Right cardiac atrium (tissue), 5 donors: ENCODE measurements around the gene TEF. TPM values are rescaled to one million over a fixed set of nuclear protein-coding genes. Genes with fewer than 3 reads are reported as not detected.
A peak's percentile ranks its signal among the peaks of the same experiment; 100 is the strongest.

ENCODE experiments used
- ATAC-seq, 2 donors: fragments of 200-7000 bp; cut with Tn5 transposase; one replicate each; pipeline versions ENCODE4 v1.8.0 to v1.9.1; 2020; ENCODE audit warnings: moderate library complexity in 2 of 2, mild to moderate bottlenecking in 1 of 2
- DNase-seq, 3 donors: peaks; one replicate each; pipeline ENCODE4 v3.0.0-alpha.2; 2020
- H3K27ac ChIP-seq: one replicate; pipeline ENCODE4 v1.5.1; 2013; ENCODE audit warnings: mild to moderate bottlenecking, low read length, control low read depth, moderate library complexity
- H3K27me3 ChIP-seq: one replicate; pipeline ENCODE4 v1.6.1; 2013; ENCODE audit not compliant: control insufficient read depth, insufficient read depth
- H3K4me1 ChIP-seq: one replicate; pipeline ENCODE4 v1.6.1; 2013; ENCODE audit warnings: low read length; ENCODE audit not compliant: control insufficient read depth, insufficient read depth
- H3K4me3 ChIP-seq: one replicate; pipeline ENCODE4 v1.5.1; 2013; ENCODE audit warnings: low read length, control low read depth
- H3K9me3 ChIP-seq: one replicate; pipeline ENCODE4 v1.6.1; 2013; ENCODE audit warnings: low read length; ENCODE audit not compliant: control insufficient read depth
- whole genome bisulfite sequencing: extraction: QIAGEN DNeasy Blood & Tissue Kit; methylation state at CpG from one replicate; pipeline ENCODE4 v1.1.7; 2013; 5-methylcytosine and 5-hydroxymethylcytosine counted together
- intact Hi-C, 4 donors: fragments of 100-400 bp; cut with DNase I; formaldehyde crosslinking; loops; one replicate each; pipeline versions ENCODE4 v1.11.0 to v1.14.0; 2022 to 2023
- polyA plus RNA-seq: library from polyadenylated mRNA; stranded (reverse); fragments of 200-250 nt; gene quantifications from one replicate; pipeline ENCODE4 v1.2.3, GENCODE V29; 2013
- total RNA-seq, 4 donors: library from RNA; stranded (reverse); fragmentation: NEBNext Ultra II Directional; extraction: Animal tissue kit (Norgen Biotek cat#: 25700); gene quantifications; one replicate each; pipeline ENCODE4 v1.2.1, GENCODE V29; 2021
- donor health status: healthy with polysubstance abuse.
- donor health status: DM: no; HTN: yes; CAD: no.
- donor health status: DM: no; HTN: no; CAD: no.
- donor health status: DM: no; HTN: yes; CAD: no; lungs with severe emphysema.
- donor health status: DM: yes; HTN: yes; CAD: no.

Gene TEF
- total and polyA plus RNA-seq, 5 donors: 12.4 to 27.5 (median 22.1) TPM

DNA sequence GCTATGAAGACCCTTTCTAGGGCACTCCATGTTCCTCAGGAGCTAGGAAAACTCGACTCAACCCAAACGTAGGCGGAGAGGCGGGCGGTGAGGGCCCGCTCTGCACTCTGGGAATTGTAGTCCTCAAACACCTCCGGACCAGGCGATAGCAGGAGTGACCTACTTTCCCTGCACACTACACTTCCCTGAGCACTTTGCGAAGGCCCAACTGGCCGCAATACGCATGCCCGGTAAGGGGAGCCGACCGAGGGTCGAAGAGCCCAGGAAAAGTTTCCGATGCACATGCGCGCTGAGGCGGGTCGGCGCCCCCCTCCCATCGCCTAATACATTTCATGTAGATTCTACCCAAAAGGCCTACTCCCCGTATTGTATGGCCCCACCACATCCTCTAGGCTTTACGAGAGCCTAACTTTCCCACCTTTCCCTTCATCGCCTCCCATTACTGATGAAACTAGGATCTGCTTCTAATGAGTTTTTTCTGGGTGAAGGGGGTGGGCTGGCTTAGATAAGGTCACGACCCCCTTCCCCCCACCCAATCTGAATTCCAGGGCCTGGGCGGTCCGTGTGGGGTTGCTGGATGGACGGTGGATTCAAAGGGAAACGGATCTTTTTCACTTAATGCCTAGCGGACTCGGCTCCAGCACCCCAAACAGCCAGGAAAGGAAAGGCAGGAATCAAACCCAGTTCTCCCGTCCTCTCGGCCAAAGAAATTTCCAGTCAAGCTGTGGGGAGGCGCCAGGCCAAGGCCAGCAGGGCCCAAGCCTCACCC, 62.8 kb downstream of the TEF start:
- under 1% methylated on average over 35 of the region's 35 CpGs for WGBS
- ATAC-seq (peak; percentile 70 to 73), DNase-seq (peak; percentile 94 to 96 (median 96))
- Histone ChIP-seq H3K4me1 (peaks cover 3% of the 10 kb centered on the region), H3K27ac (peak overlapping the region; percentile 98), H3K4me3 (peak overlapping the region; percentile 93), H3K9me3 (no peaks in the 10 kb centered on the region), H3K27me3 (no peaks in the 10 kb centered on the region)
- intact Hi-C loops: no loop called here

DNA sequence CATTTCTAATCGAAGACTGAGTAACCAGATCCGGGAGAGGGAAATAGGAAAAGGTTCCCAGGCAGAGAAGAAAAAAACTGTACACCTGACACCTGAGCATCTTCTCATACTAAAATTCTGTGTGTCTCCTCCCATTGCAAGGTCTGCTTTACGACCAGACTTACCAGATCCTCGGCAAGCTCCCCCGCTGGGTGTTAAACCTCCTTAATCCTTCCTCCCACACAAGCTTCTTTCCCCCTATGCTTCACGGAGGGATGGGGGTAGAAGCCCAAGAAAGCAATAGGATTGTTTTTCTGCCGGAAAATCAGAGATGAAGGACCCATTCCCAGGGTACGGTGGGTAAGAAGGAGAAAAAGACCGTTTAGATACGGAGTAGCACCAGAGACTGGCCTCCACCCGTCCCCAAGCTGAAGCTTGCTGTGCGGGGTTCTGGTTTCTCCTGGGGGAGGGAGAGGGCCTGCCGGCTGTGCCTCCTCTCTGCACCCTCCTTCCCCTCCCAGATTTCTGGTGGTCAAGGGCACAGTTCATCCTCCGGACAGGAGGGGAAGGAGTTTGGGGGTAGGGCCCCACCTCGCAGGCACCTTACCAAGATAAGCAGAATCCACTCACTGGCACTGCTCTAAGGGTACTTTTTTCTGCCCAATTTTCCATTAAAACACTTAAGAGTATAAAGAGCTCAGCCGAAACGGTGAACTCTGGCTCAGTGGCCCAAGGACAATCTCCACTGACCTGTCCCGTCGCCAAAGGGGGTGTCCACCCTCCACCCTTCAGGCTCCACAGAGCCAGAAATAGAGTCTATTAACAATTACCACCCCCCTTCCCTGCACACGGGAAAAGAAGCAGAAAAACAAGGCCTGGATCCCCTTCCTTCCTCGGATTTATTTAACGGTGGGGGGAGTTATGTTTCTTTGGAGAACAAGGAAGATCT, 63.7 kb downstream of the TEF start:
- intact Hi-C loops: no loop called here
- DNase-seq: peak in 1 of 3 donors; percentile 78
- Histone ChIP-seq H3K27me3 (no peaks in the 10 kb centered on the region), H3K4me1 (no peaks in the 10 kb centered on the region), H3K9me3 (no peaks in the 10 kb centered on the region), H3K27ac (peak overlapping the region; percentile 98), H3K4me3 (peak overlapping the region; percentile 93)
- WGBS: under 1% methylated on average over 22 of the region's 22 CpGs
- no peak for ATAC-seq

DNA sequence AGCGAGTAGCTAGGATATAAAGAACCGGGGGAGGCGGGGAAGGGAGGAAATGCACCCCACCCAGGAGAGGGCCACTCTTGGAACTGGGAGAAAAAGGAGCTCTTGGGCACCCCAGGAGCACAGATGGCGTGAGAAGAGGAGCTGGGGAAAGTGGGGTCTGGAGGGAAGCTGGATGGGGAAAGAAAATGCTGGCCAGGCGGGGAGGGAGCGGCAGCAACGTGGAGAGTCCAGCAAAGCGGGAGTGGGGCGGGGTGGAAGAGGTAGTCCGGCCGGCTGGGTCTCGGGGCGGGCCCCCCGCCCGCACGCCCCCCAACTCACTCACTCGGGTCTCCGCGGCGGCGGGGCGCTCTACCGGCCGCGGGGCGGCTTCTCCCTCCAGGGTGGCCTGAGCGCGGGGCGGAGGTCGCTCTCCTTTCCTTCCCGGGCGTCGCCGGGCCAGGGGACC, 64.3 kb downstream of the TEF start:
- ATAC-seq (no peak), DNase-seq (peak; percentile 44 to 79 (median 77))
- intact Hi-C loops: no loop called here
- peak overlapping the region; percentile 98 for H3K27ac ChIP-seq
- H3K4me1 ChIP-seq: no peaks in the 10 kb centered on the region
- no peaks in the 10 kb centered on the region for H3K27me3 ChIP-seq
- WGBS: 1% methylated on average over 34 of the region's 34 CpGs
- peak overlapping the region; percentile 93 for H3K4me3 ChIP-seq
- no peaks in the 10 kb centered on the region for H3K9me3 ChIP-seq

DNA sequence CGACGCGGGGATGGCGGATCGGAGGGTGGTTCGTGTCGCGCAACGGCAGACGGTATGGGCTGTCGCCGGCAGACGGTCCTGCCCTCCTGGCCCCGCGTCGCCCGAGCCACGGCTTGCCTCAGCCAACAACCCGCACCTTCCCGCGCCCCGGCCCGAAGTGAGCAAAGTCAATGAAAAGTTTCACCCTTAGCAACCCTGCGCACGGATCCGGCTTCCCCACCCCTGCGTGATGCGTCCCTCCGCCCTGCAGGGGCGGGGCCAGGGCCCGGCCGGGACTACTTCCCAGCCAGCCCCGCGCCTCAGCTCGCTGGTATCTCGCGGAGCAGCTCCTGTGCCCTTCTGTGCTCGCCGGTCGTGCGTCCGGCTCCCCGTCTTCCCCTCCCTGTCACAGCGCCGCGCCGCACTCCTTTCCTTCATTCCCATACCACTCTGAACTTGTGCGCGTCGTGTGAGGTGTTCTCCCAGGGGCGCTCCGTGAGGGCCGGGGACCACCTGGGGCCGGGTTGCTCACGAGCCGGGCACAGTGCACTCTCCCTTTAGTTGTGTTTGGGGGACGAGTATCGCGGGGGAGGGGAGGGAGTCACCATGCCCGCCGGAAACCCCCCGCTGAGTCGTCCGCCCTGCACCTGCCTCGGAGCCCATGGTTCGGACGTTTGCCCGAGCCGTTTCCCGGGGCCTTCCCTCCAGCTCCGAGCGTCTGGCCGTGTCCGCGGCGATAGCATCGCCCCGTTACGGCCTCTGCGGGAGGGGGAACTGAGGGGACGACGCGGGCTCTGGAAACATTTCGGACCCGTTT, 65.1 kb downstream of the TEF start, which contains the start of gene TOB2:
Gene TOB2 (minus strand): TSS at position 163 of the 796 bp plus-strand sequence. CDS start 9,456 bp downstream, outside the sequence.
- ATAC-seq (peak; percentile 69 to 74), DNase-seq (peak; percentile 94 to 98 (median 97))
- Histone ChIP-seq H3K4me3 (peak within 1 kb of the TSS; percentile 93), H3K27ac (peak within 1 kb of the TSS; percentile 98), H3K4me1 (no peaks in the 10 kb centered on the region), H3K27me3 (no peaks in the 10 kb centered on the region), H3K9me3 (no peaks in the 10 kb centered on the region)
- intact Hi-C loops: no loop called here
- WGBS: under 1% methylated on average over 85 of the region's 85 CpGs

DNA sequence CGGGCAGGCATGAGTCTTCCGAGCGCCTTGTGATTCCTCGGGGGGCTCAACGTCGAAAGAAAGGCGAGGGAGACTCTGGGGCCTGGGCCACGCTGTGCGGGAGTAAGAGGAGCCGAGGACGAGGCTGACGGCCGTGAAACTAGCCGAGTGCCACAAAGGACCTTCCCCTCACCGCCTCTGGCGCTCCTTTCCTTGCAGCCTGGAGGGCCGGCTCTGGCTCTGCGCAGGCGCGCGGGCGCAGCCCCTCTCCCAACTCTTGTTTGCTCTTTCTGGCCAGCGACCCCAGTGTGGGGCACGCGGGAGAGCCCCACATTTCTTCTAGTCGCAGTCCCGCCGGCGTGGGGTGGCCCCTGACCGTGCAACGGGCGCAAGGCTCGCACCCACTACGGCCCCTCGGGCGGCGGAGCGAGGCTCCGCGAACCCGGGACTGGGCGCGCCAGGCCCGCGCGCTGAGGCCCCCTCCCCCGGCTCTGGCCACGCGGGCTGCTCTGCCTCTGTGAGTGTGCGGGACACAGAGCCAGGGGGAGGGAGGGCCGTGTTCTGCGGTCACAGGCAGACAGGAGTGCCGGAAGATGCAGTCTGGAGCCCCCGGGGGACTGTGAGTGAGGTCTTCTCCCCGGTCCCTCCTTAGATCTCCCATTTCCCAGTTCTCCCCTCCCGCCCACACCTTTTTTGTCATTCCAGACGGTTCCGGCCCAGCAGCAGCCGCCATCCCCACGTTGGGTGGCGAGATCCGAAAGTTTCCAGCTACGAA, 65.9 kb downstream of the TEF start:
- Histone ChIP-seq H3K27ac (peak overlapping the region; percentile 98), H3K27me3 (no peaks in the 10 kb centered on the region), H3K4me3 (peak overlapping the region; percentile 93), H3K9me3 (no peaks in the 10 kb centered on the region), H3K4me1 (no peaks in the 10 kb centered on the region)
- peak; percentile 77 to 90 (median 90) for DNase-seq
- intact Hi-C loops: no loop called here
- ATAC-seq: peak; percentile 46 to 47
- under 1% methylated on average over 63 of the region's 63 CpGs for WGBS

- peak overlapping the region; percentile 93 for H3K4me3 ChIP-seq
- peak overlapping the region; percentile 98 for H3K27ac ChIP-seq
- H3K4me1 ChIP-seq: no peaks in the 10 kb centered on the region
- ATAC-seq (peak; percentile 86 to 90), DNase-seq (peak; percentile 96 to 98 (median 98))
- under 1% methylated on average over 28 of the region's 28 CpGs for WGBS
- intact Hi-C loops: no loop called here
- no peaks in the 10 kb centered on the region for H3K9me3 ChIP-seq
- H3K27me3 ChIP-seq: no peaks in the 10 kb centered on the region
Observed at GRCh38 chr22:41448189-41448808, 66.6 kb downstream of the TEF start.

Other genes with a start within 250 kb of the TEF start
- gene L3MBTL2, start 176.6 kb upstream of the TEF start, total RNA-seq: 10 to 100 TPM; 17.5 to 18.6 (median 18.2) TPM
- gene L3MBTL2, start 176.6 kb upstream of the TEF start, polyA plus RNA-seq: 9.6 TPM
- gene CHADL, start 141.0 kb upstream of the TEF start, total RNA-seq: 10 to 100 TPM; 15.5 to 25.7 (median 21.8) TPM
- 39.2 TPM for gene CHADL, start 141.0 kb upstream of the TEF start, polyA plus RNA-seq
- gene RANGAP1, start 95.8 kb upstream of the TEF start, total RNA-seq: 10 to 100 TPM; 26.0 to 38.5 (median 33.4) TPM
- 26.9 TPM for gene RANGAP1, start 95.8 kb upstream of the TEF start, polyA plus RNA-seq
- 10 to 100 TPM; 35.4 to 43.5 (median 39.2) TPM for gene ZC3H7B, start 80.4 kb upstream of the TEF start, total RNA-seq
- gene ZC3H7B, start 80.4 kb upstream of the TEF start, polyA plus RNA-seq: 35.2 TPM
- 10 to 100 TPM; 52.3 to 72.7 (median 69.4) TPM for gene TOB2, start 64.9 kb downstream of the TEF start, total RNA-seq
- gene TOB2, start 64.9 kb downstream of the TEF start, polyA plus RNA-seq: 39.4 TPM
- 10 to 100 TPM; 22.4 to 26.0 (median 25.0) TPM for gene PHF5A, start 86.8 kb downstream of the TEF start, total RNA-seq
- 34.6 TPM for gene PHF5A, start 86.8 kb downstream of the TEF start, polyA plus RNA-seq
- gene ACO2, start 87.2 kb downstream of the TEF start, total RNA-seq: 100 to 1,000 TPM; 532 to 611 (median 544) TPM
- gene ACO2, start 87.2 kb downstream of the TEF start, polyA plus RNA-seq: 471 TPM
- 10 to 100 TPM; 21.0 to 26.7 (median 25.3) TPM for gene POLR3H, start 162.5 kb downstream of the TEF start, total RNA-seq
- gene POLR3H, start 162.5 kb downstream of the TEF start, polyA plus RNA-seq: 24.6 TPM
- gene CSDC2, start 179.1 kb downstream of the TEF start, total RNA-seq: 100 to 1,000 TPM; 274 to 342 (median 287) TPM
- gene CSDC2, start 179.1 kb downstream of the TEF start, polyA plus RNA-seq: 309 TPM
- 10 to 100 TPM; 12.6 to 21.4 (median 18.3) TPM for gene PMM1, start 207.9 kb downstream of the TEF start, total RNA-seq
- 19.1 TPM for gene PMM1, start 207.9 kb downstream of the TEF start, polyA plus RNA-seq
- 10 to 100 TPM; 56.5 to 90.7 (median 74.8) TPM for gene DESI1, start 239.1 kb downstream of the TEF start, total RNA-seq
- gene DESI1, start 239.1 kb downstream of the TEF start, polyA plus RNA-seq: 86.4 TPM
- gene XRCC6, start 239.4 kb downstream of the TEF start, total RNA-seq: 100 to 1,000 TPM; 160 to 183 (median 173) TPM
- gene XRCC6, start 239.4 kb downstream of the TEF start, polyA plus RNA-seq: 144 TPM